ENCODE results near the gene PCIF1.

- TF ChIP-seq SUZ12 (IDR thresholded peaks at IDR 0.05; ENCODE audit: extremely low read depth, insufficient read depth, insufficient read length) (no peak), YY1 (IDR thresholded peaks at IDR 0.05; ENCODE audit: insufficient read depth, insufficient read length) (no peak)
Observed at GRCh38 chr20:45909817-45910669, 24.4 kb upstream of the PCIF1 start.
